T-cell (primary cell): ENCODE data around the gene B3GALNT2. TPM values are rescaled to one million over a fixed set of nuclear protein-coding genes. Genes with fewer than 3 reads are reported as not detected.

Source experiments
- ATAC-seq, 4 experiments: fragments of 200-7000 bp in 3 of 4; fragments of 150-1000 bp in 1 of 4; cut with Tn5 transposase; replicated peaks in 1 of 4; 1 replicate in 3 of 4; 2 replicates in 1 of 4; pipeline ENCODE4 v1.10.0; 2021; ENCODE audit warnings: moderate library complexity in 3 of 4, mild to moderate bottlenecking in 2 of 4, moderate number of reproducible peaks in 1 of 4
- CTCF ChIA-PET, 2 donors: fragments of 300-600 bp; sonication (Branson Sonifier 250); formaldehyde crosslinking; loops; one replicate each; lab custom pipeline; 2022; ENCODE audit warnings: antibody characterized with exemption in 2 of 2; lab: Charles Lee
- POLR2A ChIA-PET, 2 donors: fragments of 300-600 bp; sonication (Branson Sonifier 250); formaldehyde crosslinking; loops; one replicate each; lab custom pipeline; 2022; ENCODE audit warnings: antibody characterized with exemption in 2 of 2; lab: Charles Lee
- DNase-seq, 35 experiments: peaks; one replicate each; pipeline versions ENCODE4 v3.0.0 to v3.0.0-alpha.2; 2013 to 2023
- H3K27ac ChIP-seq: one replicate; pipeline ENCODE4 v1.5.1; 2013; ENCODE audit warnings: low read length
- H3K27me3 ChIP-seq, 2 experiments: replicated peaks in 1 of 2; 1 replicate in 1 of 2; 2 replicates in 1 of 2; pipeline versions ENCODE4 v1.6.1 to v1.7.0; 2013; ENCODE audit warnings: low read length in 1 of 2, mixed read lengths in 1 of 2; ENCODE audit not compliant: control insufficient read depth in 2 of 2, insufficient read depth in 2 of 2; ENCODE audit errors: extremely low read depth in 1 of 2
- H3K36me3 ChIP-seq, 2 donors: 1 replicate in 1 of 2; 2 replicates in 1 of 2; pipeline versions ENCODE4 v1.6.1 to v1.7.0; 2013; ENCODE audit warnings: low read length in 1 of 2; ENCODE audit not compliant: control insufficient read depth in 2 of 2, insufficient read depth in 1 of 2; ENCODE audit errors: extremely low read depth in 1 of 2
- H3K4me1 ChIP-seq, 2 experiments: 1 replicate in 1 of 2; 2 replicates in 1 of 2; pipeline versions ENCODE4 v1.6.1 to v1.7.0; 2013; ENCODE audit warnings: low read length in 2 of 2, mixed read lengths in 1 of 2; ENCODE audit not compliant: insufficient read depth in 2 of 2, control insufficient read depth in 1 of 2; ENCODE audit errors: extremely low read depth in 1 of 2
- H3K4me3 ChIP-seq, 2 donors: 1 replicate in 1 of 2; 2 replicates in 1 of 2; pipeline versions ENCODE4 v1.5.1 to v1.7.0; 2013; ENCODE audit warnings: mild to moderate bottlenecking in 2 of 2, low read length in 1 of 2, moderate library complexity in 1 of 2; ENCODE audit not compliant: control insufficient read depth in 1 of 2; ENCODE audit errors: extremely low read depth in 1 of 2
- H3K9me3 ChIP-seq: 2 replicates; pipeline ENCODE4 v1.7.0; 2013
- H3K27ac Mint-ChIP-seq, 2 donors: one replicate each; pipeline ENCODE4 v1.8.0; 2020 to 2021; ENCODE audit warnings: mild to moderate bottlenecking in 2 of 2, mixed read lengths in 2 of 2
- H3K27me3 Mint-ChIP-seq, 2 donors: one replicate each; pipeline ENCODE4 v1.8.0; 2021 to 2022; ENCODE audit warnings: mixed read lengths in 2 of 2
- H3K36me3 Mint-ChIP-seq: one replicate; pipeline ENCODE4 v1.8.0; 2021; ENCODE audit warnings: mixed read lengths
- H3K4me1 Mint-ChIP-seq, 3 donors: one replicate each; pipeline ENCODE4 v1.8.0; 2020 to 2022; ENCODE audit warnings: mixed read lengths in 3 of 3, mild to moderate bottlenecking in 1 of 3
- H3K4me3 Mint-ChIP-seq, 3 donors: one replicate each; pipeline ENCODE4 v1.8.0; 2020 to 2022; ENCODE audit warnings: mild to moderate bottlenecking in 3 of 3, mixed read lengths in 3 of 3, moderate library complexity in 3 of 3
- H3K9me3 Mint-ChIP-seq, 3 donors: one replicate each; pipeline ENCODE4 v1.8.0; 2020 to 2022; ENCODE audit warnings: mixed read lengths in 3 of 3
- WGBS: methylation state at CpG from one replicate; pipeline ENCODE4 v1.1.5; 2013; ENCODE audit warnings: missing lambda C conversion rate; ENCODE audit not compliant: insufficient coverage; 5-methylcytosine and 5-hydroxymethylcytosine counted together
- total RNA-seq, 35 experiments: library from RNA in 6 of 35; stranded (reverse) in 6 of 35; fragments of 120-200 nt in 1 of 35; gene quantifications; one replicate each; pipeline versions ENCODE4 v1.2.1 to v1.2.4 and lab custom pipeline; 2013 to 2026

The B3GALNT2 gene
- total RNA-seq, 5 donors from 2014 or later (not counting 1 experiment from before 2014, with no cell fraction given): 6.2 to 10.9 (median 9.5) TPM

DNA sequence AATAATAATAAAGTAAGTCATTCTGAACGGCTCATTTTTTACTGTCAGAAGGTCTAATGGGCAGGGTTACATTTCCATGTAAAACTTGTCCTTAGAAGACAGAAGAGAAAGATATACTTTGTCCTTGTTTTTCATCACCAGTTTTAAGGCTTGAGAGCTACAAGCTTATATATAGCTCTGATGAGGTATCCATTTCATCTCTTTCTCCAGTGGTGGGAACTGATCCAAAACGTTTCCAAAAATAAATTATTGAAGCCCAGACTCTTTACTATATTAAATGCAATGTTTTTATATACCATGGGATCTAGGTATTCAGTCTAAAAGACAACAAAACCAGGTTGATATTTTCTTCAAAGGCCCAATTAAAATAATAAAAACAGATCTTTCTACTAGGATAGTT lies 8.7 kb downstream of the B3GALNT2 start:
- POLR2A ChIA-PET: interaction anchor here in 1 of 2 donors (0.6 kb wide), 1 partner anchor 155 kb away, joined by 11 read pairs; no protein-coding TSS in a partner anchor
- no peak for ATAC-seq
- WGBS: no CpG with 5 or more reads among the region's 2 CpGs

DNA sequence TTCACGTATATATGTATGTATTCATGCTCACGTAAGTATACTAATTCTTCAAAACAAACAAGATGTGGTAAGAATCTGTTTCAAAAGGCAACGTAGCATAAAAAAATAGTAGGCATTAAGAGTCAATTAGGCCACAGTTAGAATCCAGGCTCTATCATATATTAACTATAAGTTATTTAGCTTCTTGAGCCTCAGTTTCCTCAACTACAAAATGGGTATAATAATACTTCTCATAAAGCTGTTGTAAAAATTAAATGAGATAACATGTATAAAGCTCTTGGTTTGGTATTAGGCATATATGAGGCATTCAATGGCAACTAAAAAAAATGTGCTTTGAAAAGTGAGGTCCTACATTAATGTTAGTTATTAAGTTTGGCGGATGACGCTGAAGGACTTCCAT lies 9.2 kb downstream of the B3GALNT2 start:
- ATAC-seq (no peak), DNase-seq (no peak)
- ChIA-PET POLR2A (interaction anchor here in 1 of 2 donors (0.6 kb wide), 1 partner anchor 154 kb away, joined by 11 read pairs; no protein-coding TSS in a partner anchor), CTCF (interaction anchor here in 1 of 2 donors (1.0 kb wide), 1 partner anchor 78 kb away, joined by 4 read pairs; no protein-coding TSS in a partner anchor)
- Mint-ChIP-seq H3K4me1 (peaks cover 9 to 16% (median 15%) of the 10 kb centered on the region in 3 donors), H3K4me3 (no peak overlapping the region), H3K27ac (no peak overlapping the region), H3K27me3 (no peaks in the 10 kb centered on the region), H3K36me3 (peaks cover 22% of the 10 kb centered on the region), H3K9me3 (no peaks in the 10 kb centered on the region)
- Histone ChIP-seq H3K27me3 (no peaks in the 10 kb centered on the region), H3K4me3 (no peak overlapping the region), H3K9me3 (no peaks in the 10 kb centered on the region), H3K27ac (no peak overlapping the region), H3K36me3 (peaks cover 0 to 4% of the 10 kb centered on the region in 2 donors), H3K4me1 (peaks cover 0 to 5% of the 10 kb centered on the region in 2 experiments)
- WGBS: no CpG with 5 or more reads among the region's 5 CpGs

More for the DNA sequence above, 8.7 kb downstream of the B3GALNT2 start:
- H3K36me3 Mint-ChIP-seq: peaks cover 22% of the 10 kb centered on the region
- H3K4me3 Mint-ChIP-seq: no peak overlapping the region
- no peaks in the 10 kb centered on the region for H3K9me3 Mint-ChIP-seq
- no peak overlapping the region for H3K27ac ChIP-seq
- CTCF ChIA-PET: interaction anchor here in 1 of 2 donors (0.6 to 1.0 kb wide), 4 partner anchors 15 to 997 kb away, joined by 3 to 5 read pairs (median 4); no protein-coding TSS in a partner anchor
- no peaks in the 10 kb centered on the region for H3K9me3 ChIP-seq
- peaks cover 0 to 4% of the 10 kb centered on the region in 2 donors for H3K36me3 ChIP-seq
- no peaks in the 10 kb centered on the region for H3K27me3 Mint-ChIP-seq
- H3K4me3 ChIP-seq: no peak overlapping the region
- DNase-seq: no peak
- peaks cover 9 to 16% (median 15%) of the 10 kb centered on the region in 3 donors for H3K4me1 Mint-ChIP-seq
- H3K4me1 ChIP-seq: peaks cover 0 to 5% of the 10 kb centered on the region in 2 experiments
- no peak overlapping the region for H3K27ac Mint-ChIP-seq
- H3K27me3 ChIP-seq: no peaks in the 10 kb centered on the region

DNA sequence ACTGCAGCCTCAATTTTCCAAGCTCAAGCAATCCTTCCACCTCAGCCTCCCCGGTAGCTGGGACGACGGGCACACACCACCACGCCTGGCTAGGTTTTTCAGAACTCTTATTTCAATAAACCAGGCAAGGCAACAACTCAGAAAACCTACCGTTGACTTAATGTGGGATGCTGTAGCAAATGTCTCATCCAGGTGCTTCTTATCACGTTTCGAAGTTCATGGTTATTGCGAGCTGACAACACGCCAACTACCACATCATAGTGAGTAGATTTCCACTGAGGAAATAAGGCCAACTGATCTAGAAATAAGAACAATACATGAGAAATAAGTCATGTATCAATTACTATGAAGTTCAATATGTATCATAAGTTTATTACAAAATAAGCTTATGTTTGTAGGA lies 9.7 kb downstream of the B3GALNT2 start:
- H3K36me3 ChIP-seq: peaks cover 0 to 4% of the 10 kb centered on the region in 2 donors
- DNase-seq: no peak
- no peaks in the 10 kb centered on the region for H3K9me3 ChIP-seq
- Mint-ChIP-seq H3K36me3 (peaks cover 26% of the 10 kb centered on the region), H3K4me1 (peaks cover 9 to 16% (median 15%) of the 10 kb centered on the region in 3 donors), H3K4me3 (no peak overlapping the region), H3K9me3 (no peaks in the 10 kb centered on the region), H3K27me3 (no peaks in the 10 kb centered on the region), H3K27ac (no peak overlapping the region)
- WGBS: no CpG with 5 or more reads among the region's 9 CpGs
- CTCF ChIA-PET: interaction anchor here in 1 of 2 donors (1.0 kb wide), 1 partner anchor 78 kb away, joined by 4 read pairs; no protein-coding TSS in a partner anchor
- no peak overlapping the region for H3K27ac ChIP-seq
- H3K4me3 ChIP-seq: no peak overlapping the region
- H3K4me1 ChIP-seq: peaks cover 0 to 5% of the 10 kb centered on the region in 2 experiments
- POLR2A ChIA-PET: no interaction called here
- no peak for ATAC-seq
- no peaks in the 10 kb centered on the region for H3K27me3 ChIP-seq

DNA sequence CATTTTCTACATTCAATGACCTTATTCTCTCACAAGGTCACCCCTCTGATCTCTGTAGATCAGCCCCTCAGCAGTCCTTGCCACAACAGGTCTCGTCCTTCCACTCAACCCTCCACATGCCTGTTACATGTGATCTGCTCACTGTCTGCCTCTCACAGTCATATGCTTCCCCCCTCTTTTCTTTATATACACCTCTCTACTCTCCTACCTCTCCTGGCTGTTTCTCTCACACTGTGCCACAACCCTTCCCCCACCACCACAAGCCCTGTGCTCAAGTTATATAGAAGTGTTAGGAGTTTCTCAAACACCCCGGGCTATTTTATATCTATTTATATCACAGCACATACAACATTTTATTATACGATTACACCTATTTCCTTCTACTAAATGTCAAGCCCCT lies 12.6 kb downstream of the B3GALNT2 start:
- Histone ChIP-seq H3K4me1 (peaks cover 0 to 5% of the 10 kb centered on the region in 2 experiments), H3K27me3 (no peaks in the 10 kb centered on the region), H3K27ac (no peak overlapping the region), H3K36me3 (peaks cover 0 to 4% of the 10 kb centered on the region in 2 donors), H3K9me3 (no peaks in the 10 kb centered on the region), H3K4me3 (no peak overlapping the region)
- ChIA-PET POLR2A (no interaction called here), CTCF (no interaction called here)
- Mint-ChIP-seq H3K4me3 (no peak overlapping the region), H3K27me3 (no peaks in the 10 kb centered on the region), H3K27ac (no peak overlapping the region), H3K4me1 (peaks cover 9 to 16% (median 15%) of the 10 kb centered on the region in 3 donors), H3K36me3 (peaks cover 28% of the 10 kb centered on the region), H3K9me3 (no peaks in the 10 kb centered on the region)
- no peak for DNase-seq
- no peak for ATAC-seq
- 100% methylated on average over 1 of the region's 3 CpGs for WGBS

DNA sequence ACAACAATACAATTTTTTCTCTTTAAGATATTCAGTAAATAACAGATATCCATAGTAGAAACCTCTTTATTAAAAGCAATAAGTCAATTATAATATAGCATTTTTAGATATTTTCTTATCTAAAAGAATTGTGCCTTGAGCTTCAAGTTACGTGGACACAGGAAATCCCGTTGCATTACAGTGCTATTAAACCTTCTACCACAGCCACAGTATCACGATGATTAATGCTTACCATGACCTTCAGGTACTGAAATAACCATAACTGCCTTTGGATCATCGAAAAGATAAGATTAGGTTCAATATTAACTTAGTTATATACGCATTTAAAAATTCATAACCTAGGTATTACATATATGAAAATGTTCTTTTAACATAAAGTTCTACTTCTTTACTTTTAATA lies 17.9 kb downstream of the B3GALNT2 start:
- no peak overlapping the region for H3K27ac Mint-ChIP-seq
- DNase-seq (no peak), ATAC-seq (no peak)
- H3K27me3 ChIP-seq: no peaks in the 10 kb centered on the region
- H3K9me3 ChIP-seq: no peaks in the 10 kb centered on the region
- peaks cover 31% of the 10 kb centered on the region for H3K36me3 Mint-ChIP-seq
- peaks cover 0 to 4% of the 10 kb centered on the region in 2 donors for H3K36me3 ChIP-seq
- WGBS: no CpG with 5 or more reads among the region's 5 CpGs
- ChIA-PET CTCF (no interaction called here), POLR2A (no interaction called here)
- H3K4me3 Mint-ChIP-seq: no peak overlapping the region
- no peaks in the 10 kb centered on the region for H3K4me1 ChIP-seq
- no peaks in the 10 kb centered on the region for H3K27me3 Mint-ChIP-seq
- H3K27ac ChIP-seq: no peak overlapping the region
- H3K4me3 ChIP-seq: no peak overlapping the region
- no peaks in the 10 kb centered on the region for H3K4me1 Mint-ChIP-seq
- H3K9me3 Mint-ChIP-seq: peaks cover 0 to 4% (median 0%) of the 10 kb centered on the region in 3 donors

DNA sequence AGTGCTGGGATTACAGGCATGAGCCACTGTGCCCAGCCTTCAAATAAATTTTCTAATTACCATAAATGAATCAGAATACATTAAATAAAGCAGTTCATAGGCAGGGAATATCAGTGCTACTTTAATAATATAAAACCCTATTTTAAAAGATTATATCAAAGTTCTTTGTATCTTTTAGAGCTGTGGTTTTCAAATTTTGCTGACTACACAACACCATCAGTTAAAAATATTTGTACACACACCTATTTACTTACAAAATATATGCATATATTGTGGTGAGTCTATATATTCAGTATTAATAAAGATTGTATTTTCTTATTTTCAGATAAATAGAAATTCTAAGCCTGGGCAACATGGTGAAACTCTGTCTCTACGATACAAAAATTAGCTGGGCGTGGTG lies 18.7 kb downstream of the B3GALNT2 start:
- Mint-ChIP-seq H3K9me3 (peaks cover 0 to 4% (median 0%) of the 10 kb centered on the region in 3 donors), H3K27me3 (no peaks in the 10 kb centered on the region), H3K36me3 (peaks cover 37% of the 10 kb centered on the region), H3K27ac (no peak overlapping the region), H3K4me3 (no peak overlapping the region), H3K4me1 (no peaks in the 10 kb centered on the region)
- Histone ChIP-seq H3K9me3 (no peaks in the 10 kb centered on the region), H3K36me3 (peaks cover 0 to 4% of the 10 kb centered on the region in 2 donors), H3K4me3 (no peak overlapping the region), H3K27ac (no peak overlapping the region), H3K27me3 (no peaks in the 10 kb centered on the region), H3K4me1 (no peaks in the 10 kb centered on the region)
- POLR2A ChIA-PET: no interaction called here
- no peak for DNase-seq
- CTCF ChIA-PET: interaction anchor here in 1 of 2 donors (0.6 kb wide), 1 partner anchor 235 kb away, joined by 4 read pairs; no protein-coding TSS in a partner anchor
- no CpG with 5 or more reads among the region's 2 CpGs for WGBS
- no peak for ATAC-seq
